NCI-H1436 (cell line): Measurements from ENCODE around the gene ZKSCAN1.
"Not testable (repeated sequence)": the region's sequence is repeated elsewhere in the genome, so short reads cannot be mapped to it uniquely, and the experiment has no call there.

Source experiments
- DNase-seq: peaks from one replicate; lab custom pipeline; 2025; lab: John Stamatoyannopoulos, UW

Gene ZKSCAN1

DNA sequence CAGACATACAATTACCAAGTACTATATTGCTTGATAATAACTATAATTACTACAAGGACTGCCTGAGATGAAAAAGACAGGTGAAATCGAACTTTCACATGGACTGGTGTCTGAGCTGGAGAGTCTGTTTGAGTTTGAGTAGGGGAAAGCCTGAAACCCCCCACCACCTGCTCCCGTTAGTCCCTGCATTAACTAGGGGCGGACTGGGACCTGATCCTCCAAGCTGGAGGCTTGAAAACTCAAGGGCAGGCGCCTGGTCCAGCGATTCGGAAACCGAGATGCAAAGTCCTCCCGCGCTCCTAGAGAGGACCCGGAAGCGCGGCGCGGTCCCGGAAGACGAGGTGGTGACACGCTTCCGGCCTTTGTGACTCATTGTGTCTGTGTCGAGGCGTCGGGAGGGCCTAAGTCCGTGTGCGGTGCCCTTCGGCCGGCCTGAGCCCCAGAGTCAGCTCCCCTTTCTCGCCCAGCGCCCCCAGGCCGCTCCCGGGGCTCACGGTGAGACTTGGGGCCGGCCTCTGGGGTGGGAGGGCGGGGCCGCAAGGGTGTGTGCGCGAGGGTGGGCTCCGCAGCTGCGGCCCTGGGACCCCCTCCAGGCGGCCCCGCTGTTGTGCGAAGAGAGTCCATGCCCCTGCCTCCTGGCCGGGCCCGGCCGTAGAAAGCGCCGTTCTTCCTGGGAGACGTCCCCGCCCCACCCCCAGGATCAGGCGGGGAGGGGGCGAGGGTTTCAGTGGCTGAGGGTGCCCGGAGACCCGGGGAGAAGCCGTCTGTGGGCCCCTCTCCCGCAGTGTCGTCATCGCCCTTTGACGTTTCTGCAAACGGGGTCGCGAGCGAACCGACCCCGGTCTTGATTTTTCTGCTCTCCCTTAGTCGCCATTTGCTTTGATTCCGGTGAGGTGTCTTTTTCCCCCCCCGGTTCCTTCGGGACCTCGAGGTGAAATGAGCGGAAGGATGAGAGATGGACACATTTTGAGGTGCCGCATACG lies at the start of gene ZKSCAN1:
Gene ZKSCAN1, plus strand, starts transcription at position 365 of the 983 bp plus-strand sequence. CDS start 7,911 bp downstream, outside the sequence.
- DNase-seq, result peak; percentile 89

GRCh38 chr7:99969298-99969697 lies 46.1 kb upstream of the ZKSCAN1 start:
- DNase-seq, result no peak

DNA sequence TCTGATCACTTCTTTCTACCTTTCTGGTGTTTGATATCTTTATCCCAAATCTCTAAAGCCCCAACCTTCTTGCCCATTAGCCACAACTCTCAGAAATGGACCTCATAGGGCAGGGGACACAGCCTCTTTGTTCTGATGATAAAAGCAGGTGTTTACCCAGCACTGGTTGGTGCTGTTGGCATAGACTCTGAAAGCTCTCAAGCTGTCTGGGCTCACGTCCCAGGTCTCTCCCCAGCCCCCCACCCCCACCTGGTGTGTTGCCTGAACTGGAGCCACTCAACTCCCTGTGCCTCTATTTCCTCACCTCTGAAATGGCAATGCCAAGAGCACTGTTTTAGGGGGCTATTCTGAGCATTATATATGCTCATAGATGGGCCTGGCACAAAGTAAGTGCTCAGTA lies 45.6 kb upstream of the ZKSCAN1 start:
- not testable (repeated sequence) for DNase-seq

DNA sequence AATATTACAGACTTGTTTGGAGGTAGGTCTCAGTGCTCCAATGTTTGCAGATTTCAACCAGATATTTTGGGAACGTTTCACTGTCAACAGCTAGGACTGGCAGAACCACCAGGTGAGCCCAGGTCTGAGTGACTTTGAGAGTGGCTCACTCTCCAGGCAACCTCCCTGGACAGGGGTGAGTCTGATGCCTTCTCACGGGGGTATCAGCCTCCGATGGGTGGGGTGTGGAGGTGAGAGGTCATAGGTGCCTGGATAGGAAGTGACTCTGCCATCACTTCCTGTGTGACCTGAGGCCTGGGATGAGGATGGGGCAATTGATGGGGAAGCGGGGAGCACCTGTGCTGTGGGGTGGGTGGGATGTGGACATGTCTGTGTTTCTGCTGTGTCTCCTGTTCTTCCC lies 44.2 kb upstream of the ZKSCAN1 start:
- DNase-seq, result no peak

DNA sequence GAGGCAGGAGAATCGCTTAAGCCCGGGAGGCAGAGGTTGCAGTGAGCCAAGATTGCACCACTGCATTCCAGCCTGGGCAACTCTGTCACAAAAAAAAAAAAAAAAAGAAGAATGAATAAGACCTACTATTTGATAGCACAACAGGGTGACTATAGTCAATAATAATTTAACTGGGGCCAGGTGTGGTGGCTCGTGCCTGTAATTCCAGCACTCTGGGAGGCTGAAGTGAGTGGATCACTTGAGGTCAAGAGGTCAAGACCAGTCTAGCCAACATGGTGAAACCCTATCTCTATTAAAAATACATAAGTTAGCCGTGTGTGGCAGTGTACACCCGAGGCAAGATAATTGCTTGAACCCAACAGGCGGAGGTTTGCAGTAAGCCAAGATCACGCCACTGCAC lies 41.6 kb upstream of the ZKSCAN1 start:
- not testable (repeated sequence) for DNase-seq

- DNase-seq, result no peak
Measured at GRCh38 chr7:99974681-99975080, 40.7 kb upstream of the ZKSCAN1 start.

DNA sequence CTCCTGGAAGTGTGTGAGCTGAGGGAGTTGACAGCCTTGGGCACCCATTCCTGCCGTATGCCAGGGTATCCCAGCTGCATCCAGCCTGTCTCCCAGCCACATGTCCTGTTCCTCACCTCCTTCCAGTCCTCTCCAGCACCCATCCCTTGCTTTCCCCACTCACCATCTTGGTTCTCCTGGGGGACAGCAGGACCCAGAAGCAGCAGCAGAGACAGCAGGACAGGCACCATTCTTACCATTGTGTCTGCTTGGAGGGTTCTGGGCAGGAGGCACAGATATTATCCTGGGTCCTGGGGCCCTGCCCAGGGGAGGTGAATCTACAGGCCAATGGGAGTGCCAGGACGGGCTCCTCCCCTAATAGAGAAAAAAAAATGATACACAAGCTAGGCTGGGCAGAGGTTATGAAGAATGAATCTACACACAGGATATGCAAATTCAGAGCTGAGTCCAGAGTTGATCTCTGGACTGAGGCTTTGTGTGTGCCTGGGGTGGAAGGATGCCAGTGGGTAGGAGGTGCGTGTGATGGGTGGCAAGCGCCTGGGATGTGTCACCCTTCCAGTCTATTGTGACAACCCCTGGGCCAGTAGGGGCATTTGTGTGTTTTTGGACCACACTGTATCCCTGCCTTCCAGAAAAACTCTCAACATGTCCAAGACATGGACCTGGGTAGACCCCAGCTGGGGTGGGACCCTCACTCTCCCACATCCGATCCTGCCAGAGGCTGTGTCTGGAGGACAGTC lies 39.4 kb upstream of the ZKSCAN1 start, which contains the start of gene AZGP1:
Gene AZGP1, minus strand, starts transcription at position 250 of the 740 bp plus-strand sequence. Its CDS starts 11 bp downstream, at position 239.
- no peak for DNase-seq

DNA sequence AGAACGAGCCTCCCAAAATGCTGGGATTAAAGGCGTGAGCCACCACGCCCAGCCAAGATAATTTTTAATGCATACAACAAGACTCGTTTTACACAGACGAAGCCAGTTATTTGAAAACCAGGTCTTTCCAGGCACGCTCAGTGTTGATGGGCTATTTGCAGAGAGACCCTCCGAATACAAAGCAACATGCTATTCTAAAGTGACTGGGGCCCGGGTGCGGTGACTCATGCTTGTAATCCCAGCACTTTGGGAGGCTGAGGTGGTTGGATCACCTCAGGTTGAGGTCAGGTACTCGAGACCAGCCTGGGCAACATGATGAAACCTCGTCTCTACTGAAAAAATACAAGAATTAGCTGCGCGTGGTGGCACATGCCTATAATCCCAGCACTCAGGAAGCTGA lies 38.8 kb upstream of the ZKSCAN1 start:
- DNase-seq, result no peak

DNA sequence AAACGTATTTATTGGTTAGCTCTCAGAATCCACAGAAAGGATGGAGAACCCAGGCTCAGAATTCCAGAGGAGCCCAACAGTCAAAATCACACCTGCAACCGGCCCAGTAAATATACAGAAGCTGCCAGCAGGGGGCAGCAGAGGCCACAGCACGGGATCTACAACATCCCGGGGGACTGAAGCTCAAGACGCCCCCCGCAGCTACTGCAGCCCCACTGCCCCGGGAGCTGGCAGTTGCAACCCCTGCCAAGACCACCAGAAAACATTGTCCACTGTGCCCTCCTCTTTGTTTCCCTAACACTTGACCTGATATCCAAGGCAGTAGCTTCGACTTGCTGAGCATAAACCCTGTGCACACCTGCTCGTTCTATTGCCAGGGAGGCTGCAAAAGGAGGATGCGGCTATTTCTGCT lies 35.6 kb upstream of the ZKSCAN1 start:
- DNase-seq, result peak; percentile 27

DNA sequence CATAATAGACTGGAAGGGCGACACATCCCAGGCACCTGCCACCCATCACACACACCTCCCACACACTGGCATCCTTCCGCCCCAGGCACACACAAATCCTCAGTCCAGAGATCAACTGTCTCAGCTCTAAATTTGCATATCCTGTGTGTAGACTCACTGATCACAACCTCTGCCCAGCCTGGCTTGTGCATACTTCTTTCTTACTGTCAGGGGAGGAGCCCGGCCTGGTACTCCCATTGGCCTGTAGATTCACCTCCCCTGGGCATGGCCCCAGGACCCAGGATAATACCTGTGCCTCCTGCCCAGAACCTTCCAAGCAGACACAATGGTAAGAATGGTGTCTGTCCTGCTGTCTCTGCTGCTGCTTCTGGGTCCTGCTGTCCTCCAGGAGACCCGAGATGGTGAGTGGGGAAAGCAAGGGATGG lies 34.9 kb upstream of the ZKSCAN1 start:
- not testable (repeated sequence) for DNase-seq

- DNase-seq, result not testable (repeated sequence)
Measured at GRCh38 chr7:99981066-99981465, 34.3 kb upstream of the ZKSCAN1 start.

- no peak for DNase-seq
Measured at GRCh38 chr7:99984593-99984992, 30.8 kb upstream of the ZKSCAN1 start.

- not testable (repeated sequence) for DNase-seq
Measured at GRCh38 chr7:99987306-99987705, 28.1 kb upstream of the ZKSCAN1 start.

- DNase-seq, result no peak
Measured at GRCh38 chr7:99987846-99988245, 27.6 kb upstream of the ZKSCAN1 start.

DNA sequence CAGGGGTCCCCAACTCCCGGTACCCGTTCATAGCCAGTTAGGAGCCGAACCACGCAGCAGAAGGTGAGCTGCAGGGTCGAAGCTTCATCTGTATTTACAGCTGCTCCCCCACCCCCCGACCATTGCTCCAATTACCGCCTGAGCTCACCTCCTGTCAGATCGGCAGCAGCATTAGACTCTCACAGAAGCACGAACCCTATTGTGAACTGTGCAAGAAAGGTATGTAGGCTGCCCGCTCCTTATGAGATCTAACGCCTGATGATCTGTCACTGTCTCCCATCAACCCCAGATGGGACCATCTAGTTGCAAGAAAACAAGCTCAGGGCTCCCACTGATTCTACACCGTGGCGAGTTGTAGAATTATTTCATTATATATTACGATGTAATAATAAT lies 24.9 kb upstream of the ZKSCAN1 start:
- DNase-seq, result no peak

- not testable (repeated sequence) for DNase-seq
Measured at GRCh38 chr7:99991543-99991942, 23.9 kb upstream of the ZKSCAN1 start.

GRCh38 chr7:99992330-99993038 lies 22.9 kb upstream of the ZKSCAN1 start:
- DNase-seq, result no peak

DNA sequence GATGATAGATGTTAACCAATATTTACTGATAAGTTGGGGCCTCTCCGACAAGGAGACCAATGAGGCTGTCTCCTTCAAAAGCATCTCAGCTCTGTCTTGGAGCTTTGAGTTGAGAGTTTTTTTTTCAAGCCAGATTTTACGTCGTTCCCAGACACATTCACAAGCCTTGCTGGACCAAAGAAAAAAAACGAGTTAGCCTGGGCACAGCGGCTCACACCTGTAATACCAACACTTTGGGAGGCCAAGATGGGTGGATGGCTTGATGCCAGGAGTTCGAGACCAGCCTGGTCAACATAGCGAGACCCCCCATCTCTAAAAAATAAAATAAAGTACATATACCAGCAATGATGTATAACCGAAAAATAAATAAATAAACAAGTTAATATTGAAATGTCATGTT lies 20.6 kb upstream of the ZKSCAN1 start:
- no peak for DNase-seq

DNA sequence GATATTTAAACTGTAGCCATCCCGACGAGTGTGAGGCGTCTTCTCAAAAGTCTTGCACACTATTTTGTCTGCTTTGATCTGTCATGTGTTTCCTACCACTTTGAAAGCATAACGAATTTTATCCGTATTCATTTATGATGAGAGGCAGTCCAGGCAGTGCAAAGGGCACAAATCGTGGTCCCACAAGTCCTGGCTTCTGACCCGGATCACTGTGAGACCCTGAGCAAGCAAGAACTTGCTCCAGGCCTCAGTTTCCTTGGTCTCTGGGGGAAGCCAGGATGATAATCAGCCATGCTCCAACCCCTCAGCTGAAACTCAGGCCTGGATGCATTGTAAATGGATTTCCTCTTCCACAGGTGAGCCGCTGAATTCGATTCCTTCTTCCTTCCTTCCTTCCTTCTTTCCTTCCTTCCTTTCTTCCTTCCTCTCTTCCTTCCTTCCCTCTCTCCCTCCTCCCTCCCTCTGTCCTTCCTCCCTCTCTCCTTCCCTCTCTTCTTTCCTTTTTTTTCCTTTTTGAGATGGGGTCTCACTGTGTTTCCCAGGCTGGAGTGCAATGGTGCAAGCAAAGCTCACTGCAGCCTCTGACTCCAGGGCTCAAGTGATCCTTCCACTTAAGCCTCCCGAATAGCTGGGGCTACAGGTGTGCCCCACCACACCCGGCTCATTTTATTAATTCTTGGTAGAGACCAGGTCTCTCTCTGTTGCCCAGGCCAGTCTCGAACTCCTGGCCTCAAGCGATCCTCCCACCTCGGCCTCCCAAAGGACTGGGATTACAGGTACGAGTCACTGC lies 18.4 kb upstream of the ZKSCAN1 start:
- no peak for DNase-seq

GRCh38 chr7:99997545-99998137 lies 17.8 kb upstream of the ZKSCAN1 start:
- peak; percentile 36 for DNase-seq

DNA sequence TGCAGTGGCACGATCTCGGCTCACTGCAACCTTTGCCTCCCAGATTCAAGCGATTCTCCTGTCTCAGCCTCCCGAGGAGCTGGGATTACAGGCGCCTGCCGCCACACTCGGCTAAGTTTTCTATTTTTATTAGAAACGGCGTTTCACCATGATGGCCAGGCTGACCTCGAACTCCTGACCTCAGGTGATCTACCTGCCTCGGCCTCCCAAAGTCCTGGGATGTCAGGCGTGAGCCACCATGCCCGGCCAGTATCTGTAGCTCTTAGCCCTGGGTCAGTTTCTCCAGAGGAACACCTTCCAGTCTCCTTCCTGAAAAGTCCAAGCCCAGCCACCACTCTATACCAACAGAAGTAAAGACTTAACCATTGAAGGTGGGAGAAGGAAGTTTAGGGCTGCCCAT lies 15.2 kb upstream of the ZKSCAN1 start:
- DNase-seq, result no peak
